ENCODE data around the gene OBSCN.

GRCh38 chr1:228161866-228162265, 46.0 kb upstream of the OBSCN start:
- TF ChIP-seq CTCF (IDR thresholded peaks at IDR 0.05; ENCODE audit: low read length): no peak
- TF ChIP-seq EZH2 (IDR thresholded peaks at IDR 0.05; ENCODE audit: borderline replicate concordance, low read length): no peak
